ENCODE results near the gene KRTAP2-1. TPM values are rescaled to one million over a fixed set of nuclear protein-coding genes. Genes with fewer than 3 reads are reported as not detected.

The KRTAP2-1 gene
- total and polyA plus RNA-seq, 2 donors (not counting 1 experiment from before 2014, with no cell fraction given): not detected

DNA sequence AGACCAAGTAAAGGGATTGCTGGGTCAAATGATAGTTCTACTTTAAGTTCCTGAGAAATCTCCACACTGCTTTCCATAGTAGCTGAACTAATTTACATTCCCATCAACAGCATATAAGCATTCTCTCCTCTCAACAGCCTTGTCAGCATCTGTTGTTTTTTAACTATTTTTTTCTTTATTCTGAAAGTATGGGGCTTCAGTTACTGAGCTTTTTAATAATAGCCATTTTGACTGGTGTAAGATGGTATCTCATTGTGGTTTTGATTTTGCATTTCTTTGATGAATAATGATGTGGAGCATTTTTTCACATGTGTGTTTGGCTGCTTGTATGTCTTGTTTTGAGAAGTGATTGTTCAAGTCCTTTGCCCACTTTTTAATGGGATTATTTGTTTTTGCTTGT, 5.5 kb upstream of the KRTAP2-1 start:
- ChIA-PET POLR2A (no interaction called here), CTCF (no interaction called here)
- Mint-ChIP-seq H3K27ac (no peak overlapping the region), H3K9me3 (ENCODE audit: insufficient read depth) (no peaks in the 10 kb centered on the region), H3K4me1 (no peaks in the 10 kb centered on the region), H3K4me3 (no peak overlapping the region), H3K27me3 (peaks cover 38% of the 10 kb centered on the region)
- no peak overlapping the region for H3K27ac ChIP-seq (ENCODE audit: low read length in 2 of 2)
- H3K9me3 ChIP-seq (ENCODE audit: control extremely low read depth in 1 of 3, control insufficient read depth in 2 of 3, insufficient read depth in 1 of 3, low read length in 2 of 3): peaks cover 0 to 2% (median under 1%) of the 10 kb centered on the region in 3 donors
- intact Hi-C loops (cut with micrococcal nuclease): no loop called here
- H3K36me3 ChIP-seq (replicated peaks in 1 of 2; ENCODE audit: control extremely low read depth in 1 of 2, control insufficient read depth in 1 of 2, extremely low read depth in 1 of 2, insufficient read depth in 2 of 2, low read length in 1 of 2): no peaks in the 10 kb centered on the region
- no peaks in the 10 kb centered on the region for H3K79me2 ChIP-seq (ENCODE audit: control insufficient read depth, insufficient read depth, low read length)
- H3K4me2 ChIP-seq (replicated peaks; ENCODE audit: low read depth, low read length, poor library complexity, severe bottlenecking): no peak overlapping the region
- no peak overlapping the region for H3K4me3 ChIP-seq (ENCODE audit: control extremely low read depth in 1 of 5, extremely low read depth in 1 of 5, insufficient read depth in 1 of 5, low read depth in 2 of 5, low read length in 4 of 5)
- H3K9ac ChIP-seq (ENCODE audit: low read length): no peak overlapping the region
- no peaks in the 10 kb centered on the region for H3K27me3 ChIP-seq (replicated peaks in 1 of 4; ENCODE audit: control extremely low read depth in 1 of 4, control insufficient read depth in 3 of 4, insufficient read depth in 4 of 4, low read length in 3 of 4)
- H4K20me1 ChIP-seq (ENCODE audit: control insufficient read depth, insufficient read depth, low read length, poor library complexity, severe bottlenecking): no peaks in the 10 kb centered on the region
- H2AFZ ChIP-seq (ENCODE audit: insufficient read depth, low read depth, low read length, poor library complexity, severe bottlenecking): no peak overlapping the region
- TF ChIP-seq EZH2 (IDR thresholded peaks at IDR 0.05; ENCODE audit: borderline replicate concordance, insufficient read depth, low read depth, low read length, poor library complexity, severe bottlenecking): no peak
- TF ChIP-seq, protein P1, sequence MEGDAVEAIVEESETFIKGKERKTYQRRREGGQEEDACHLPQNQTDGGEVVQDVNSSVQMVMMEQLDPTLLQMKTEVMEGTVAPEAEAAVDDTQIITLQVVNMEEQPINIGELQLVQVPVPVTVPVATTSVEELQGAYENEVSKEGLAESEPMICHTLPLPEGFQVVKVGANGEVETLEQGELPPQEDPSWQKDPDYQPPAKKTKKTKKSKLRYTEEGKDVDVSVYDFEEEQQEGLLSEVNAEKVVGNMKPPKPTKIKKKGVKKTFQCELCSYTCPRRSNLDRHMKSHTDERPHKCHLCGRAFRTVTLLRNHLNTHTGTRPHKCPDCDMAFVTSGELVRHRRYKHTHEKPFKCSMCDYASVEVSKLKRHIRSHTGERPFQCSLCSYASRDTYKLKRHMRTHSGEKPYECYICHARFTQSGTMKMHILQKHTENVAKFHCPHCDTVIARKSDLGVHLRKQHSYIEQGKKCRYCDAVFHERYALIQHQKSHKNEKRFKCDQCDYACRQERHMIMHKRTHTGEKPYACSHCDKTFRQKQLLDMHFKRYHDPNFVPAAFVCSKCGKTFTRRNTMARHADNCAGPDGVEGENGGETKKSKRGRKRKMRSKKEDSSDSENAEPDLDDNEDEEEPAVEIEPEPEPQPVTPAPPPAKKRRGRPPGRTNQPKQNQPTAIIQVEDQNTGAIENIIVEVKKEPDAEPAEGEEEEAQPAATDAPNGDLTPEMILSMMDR (IDR thresholded peaks at IDR 0.05): no peak
- ATAC-seq (ENCODE audit: low read depth) (no peak), DNase-seq (no peak)
- no peaks in the 10 kb centered on the region for H3K4me1 ChIP-seq (ENCODE audit: control insufficient read depth in 2 of 2, insufficient read depth in 2 of 2, low read length in 2 of 2)

- POLR2A ChIA-PET: no interaction called here
- Mint-ChIP-seq H3K27ac (no peak overlapping the region), H3K4me1 (peaks cover 2% of the 10 kb centered on the region), H3K9me3 (ENCODE audit: insufficient read depth) (no peaks in the 10 kb centered on the region), H3K4me3 (no peak overlapping the region), H3K27me3 (peaks cover 37% of the 10 kb centered on the region)
- DNase-seq (no peak), ATAC-seq (ENCODE audit: low read depth) (no peak)
- 50% methylated on average over 1 of the region's 2 CpGs for WGBS (ENCODE audit: insufficient coverage)
- peaks cover 0 to 2% (median 0%) of the 10 kb centered on the region in 4 experiments for H3K27me3 ChIP-seq (replicated peaks in 1 of 4; ENCODE audit: control extremely low read depth in 1 of 4, control insufficient read depth in 3 of 4, insufficient read depth in 4 of 4, low read length in 3 of 4)
- intact Hi-C loops (cut with micrococcal nuclease): no loop called here
- H3K9ac ChIP-seq (ENCODE audit: low read length): no peak overlapping the region
- no peak overlapping the region for H3K27ac ChIP-seq (ENCODE audit: low read length in 2 of 2)
- H3K4me3 ChIP-seq (ENCODE audit: control extremely low read depth in 1 of 5, extremely low read depth in 1 of 5, insufficient read depth in 1 of 5, low read depth in 2 of 5, low read length in 4 of 5): no peak overlapping the region
- H4K20me1 ChIP-seq (ENCODE audit: control insufficient read depth, insufficient read depth, low read length, poor library complexity, severe bottlenecking): no peaks in the 10 kb centered on the region
- no peaks in the 10 kb centered on the region for H3K9me3 ChIP-seq (ENCODE audit: control extremely low read depth in 1 of 3, control insufficient read depth in 2 of 3, insufficient read depth in 1 of 3, low read length in 2 of 3)
- no peaks in the 10 kb centered on the region for H3K79me2 ChIP-seq (ENCODE audit: control insufficient read depth, insufficient read depth, low read length)
- no peaks in the 10 kb centered on the region for H3K4me1 ChIP-seq (ENCODE audit: control insufficient read depth in 2 of 2, insufficient read depth in 2 of 2, low read length in 2 of 2)
- H3K4me2 ChIP-seq (replicated peaks; ENCODE audit: low read depth, low read length, poor library complexity, severe bottlenecking): no peak overlapping the region
- CTCF ChIA-PET: no interaction called here
- no peak overlapping the region for H2AFZ ChIP-seq (ENCODE audit: insufficient read depth, low read depth, low read length, poor library complexity, severe bottlenecking)
- no peak for TF ChIP-seq EZH2 (IDR thresholded peaks at IDR 0.05; ENCODE audit: borderline replicate concordance, insufficient read depth, low read depth, low read length, poor library complexity, severe bottlenecking)
- TF ChIP-seq, protein P1 (IDR thresholded peaks at IDR 0.05): no peak
- H3K36me3 ChIP-seq (replicated peaks in 1 of 2; ENCODE audit: control extremely low read depth in 1 of 2, control insufficient read depth in 1 of 2, extremely low read depth in 1 of 2, insufficient read depth in 2 of 2, low read length in 1 of 2): no peaks in the 10 kb centered on the region
Observed at GRCh38 chr17:41049110-41049509, 2.0 kb upstream of the KRTAP2-1 start.
